GM12878 (cell line): ENCODE data around the gene TTLL7. TPM values are rescaled to one million over a fixed set of nuclear protein-coding genes. Genes with fewer than 3 reads are reported as not detected.

Experiments used
- ATAC-seq: fragments of 200-7000 bp; cut with Tn5 transposase; 3 replicates; pipeline ENCODE4 v1.9.1; 2020; ENCODE audit warnings: mild to moderate bottlenecking, moderate library complexity
- BruUV-seq: library from RNA; stranded (reverse); fragments of 400-500 nt; replicated peaks from 2 replicates; lab custom pipeline; 2021; lab: Mats Ljungman, UMichigan
- CTCF ChIA-PET: fragments of 300-600 bp; sonication (Branson Sonifier 250); formaldehyde crosslinking; extraction: SDS; loops from one replicate; lab custom pipeline; 2021; ENCODE audit warnings: inconsistent platforms; lab: Yijun Ruan, JAX
- POLR2A ChIA-PET: fragments of 350-600 bp; formaldehyde crosslinking; extraction: SDS; loops from one replicate; lab custom pipeline; 2021; ENCODE audit warnings: inconsistent platforms; lab: Charles Lee
- RAD21 ChIA-PET: fragments of 300-600 bp; sonication (Branson Sonifier 250); formaldehyde crosslinking; loops from one replicate; lab custom pipeline; 2023; ENCODE audit warnings: antibody characterized with exemption; ENCODE audit not compliant: unreplicated experiment; lab: Charles Lee
- SMC1A ChIA-PET: fragments of 300-600 bp; sonication (Branson Sonifier 250); formaldehyde crosslinking; loops from one replicate; lab custom pipeline; 2023; ENCODE audit not compliant: unreplicated experiment, uncharacterized antibody; lab: Charles Lee
- DNase-seq: peaks from one replicate; pipeline ENCODE4 v3.0.0-alpha.2; 2011; ENCODE audit warnings: low read depth, low spot score
- FAIRE-seq: peaks from 3 replicates; lab custom pipeline; 2011; peaks lifted over from hg19 to GRCh38; lab: Jason Lieb, UNC
- H2AFZ ChIP-seq: 2 replicates; pipeline ENCODE4 v1.6.0; 2011; ENCODE audit warnings: low read depth, low read length, control low read depth; ENCODE audit not compliant: control insufficient read depth
- H3K27ac ChIP-seq: 2 replicates; pipeline ENCODE4 v1.5.1; 2011; ENCODE audit warnings: control low read depth; ENCODE audit not compliant: control insufficient read depth, insufficient read depth
- H3K27me3 ChIP-seq, 2 experiments: replicated peaks in 1 of 2; 2 replicates each; pipeline versions ENCODE4 v1.6.0 to v1.6.1; 2011; ENCODE audit warnings: low read length in 1 of 2; ENCODE audit not compliant: control insufficient read depth in 2 of 2, insufficient read depth in 2 of 2
- H3K36me3 ChIP-seq, 2 experiments: 2 replicates each; pipeline ENCODE4 v1.5.1; 2011; ENCODE audit warnings: low read length in 1 of 2; ENCODE audit not compliant: control insufficient read depth in 2 of 2, insufficient read depth in 2 of 2
- H3K4me1 ChIP-seq: 2 replicates; pipeline ENCODE4 v1.6.1; 2011; ENCODE audit warnings: mild to moderate bottlenecking, low read length, moderate library complexity, mixed read lengths; ENCODE audit not compliant: control insufficient read depth, insufficient read depth
- H3K4me2 ChIP-seq: 2 replicates; pipeline ENCODE4 v1.6.0; 2011; ENCODE audit warnings: control low read depth; ENCODE audit not compliant: control insufficient read depth, insufficient read depth
- H3K4me3 ChIP-seq: fragments of 200-600 bp; sonication (generic); 2 replicates; pipeline ENCODE4 v1.5.1; 2016
- H3K79me2 ChIP-seq: 2 replicates; pipeline ENCODE4 v1.6.0; 2011; ENCODE audit warnings: low read length; ENCODE audit not compliant: control insufficient read depth, insufficient read depth
- H3K9ac ChIP-seq: 2 replicates; pipeline ENCODE4 v1.8.0; 2011; ENCODE audit warnings: low read length, control low read depth, mixed read lengths; ENCODE audit not compliant: control insufficient read depth, insufficient read depth
- H3K9me3 ChIP-seq: replicated peaks from 3 replicates; pipeline ENCODE4 v1.5.1; 2011; ENCODE audit warnings: mild to moderate bottlenecking, low read length; ENCODE audit not compliant: control insufficient read depth, insufficient read depth
- H4K20me1 ChIP-seq: 2 replicates; pipeline ENCODE4 v1.6.0; 2011; ENCODE audit not compliant: control insufficient read depth, insufficient read depth
- CHD2 ChIP-seq: IDR thresholded peaks from 2 replicates; pipeline ENCODE4 v1.6.1; 2011; ENCODE audit warnings: low read depth, low read length, improper control_type of control experiment, borderline replicate concordance
- MTA3 ChIP-seq: IDR thresholded peaks from 2 replicates; pipeline ENCODE4 v1.6.1; 2012; ENCODE audit warnings: low read length, inconsistent platforms, borderline replicate concordance
- NBN ChIP-seq: fragments of 450-650 bp; IDR thresholded peaks from 2 replicates; pipeline ENCODE4 v1.6.1; 2016
- NFYA ChIP-seq: IDR thresholded peaks from 2 replicates; pipeline ENCODE4 v1.6.1; 2011; ENCODE audit warnings: low read depth, mild to moderate bottlenecking, low read length, improper control_type of control experiment, borderline replicate concordance
- RAD21 ChIP-seq: IDR thresholded peaks from 2 replicates; pipeline ENCODE4 v1.6.1; 2011; ENCODE audit warnings: mild to moderate bottlenecking, low read depth, low read length, moderate library complexity; ENCODE audit not compliant: insufficient read depth
- REST ChIP-seq: IDR thresholded peaks from 2 replicates; pipeline ENCODE4 v1.6.1; 2012; ENCODE audit warnings: mild to moderate bottlenecking, low read depth, low read length
- RFX5 ChIP-seq: IDR thresholded peaks from 2 replicates; pipeline ENCODE4 v1.6.1; 2011; ENCODE audit warnings: low read depth, low read length, improper control_type of control experiment
- SPI1 ChIP-seq: IDR thresholded peaks from 2 replicates; pipeline ENCODE4 v1.6.1; 2011; ENCODE audit warnings: low read depth, mild to moderate bottlenecking, low read length, moderate library complexity, borderline replicate concordance; ENCODE audit not compliant: insufficient read depth
- ZBTB4 ChIP-seq: fragments of 450-650 bp; formaldehyde crosslinking; IDR thresholded peaks from 2 replicates; pipeline ENCODE4 v1.4.0; 2022; ENCODE audit warnings: mild to moderate bottlenecking, moderate library complexity
- ZNF384 ChIP-seq: IDR thresholded peaks from 2 replicates; pipeline ENCODE4 v1.6.1; 2012; ENCODE audit warnings: low read depth, mild to moderate bottlenecking, low read length, improper control_type of control experiment, borderline replicate concordance
- ZNF622 ChIP-seq: fragments of 450-650 bp; IDR thresholded peaks from 2 replicates; pipeline ENCODE4 v1.6.1; 2017; ENCODE audit warnings: mild to moderate bottlenecking, inconsistent platforms
- WGBS: methylation state at CpG from one replicate; pipeline ENCODE4 v1.1.6; 2016; ENCODE audit warnings: low lambda C conversion rate; ENCODE audit not compliant: insufficient replicate concordance, insufficient coverage; ENCODE audit errors: missing lambda C conversion rate; 5-methylcytosine and 5-hydroxymethylcytosine counted together
- in situ Hi-C: fragments of 300-500 bp; cut with MboI; formaldehyde crosslinking; loops from 9 replicates; pipeline ENCODE4 v1.14.3; 2018; ENCODE audit warnings: mixed read lengths
- intact Hi-C: fragments of 100-400 bp; cut with micrococcal nuclease; formaldehyde crosslinking; loops from one replicate; pipeline ENCODE4 v1.14.2; 2022; ENCODE audit not compliant: unreplicated experiment
- polyA plus RNA-seq, 11 experiments: library from polyadenylated mRNA; depleted of rRNA in 4 of 11; unstranded in 6 of 11; stranded (reverse) in 5 of 11; fragments of >200 nt; fragmentation: Nextera tagmentation in 4 of 11; fragmentation: Illumina TruSeq in 1 of 11; extraction: Ambion mirVana in 4 of 11; extraction: Trizol in 1 of 11; gene quantifications; 1 replicate in 1 of 11; 2 replicates in 10 of 11; pipeline versions ENCODE4 v1.2.1 to v1.2.3, GENCODE V29; 2011 to 2016; ENCODE audit warnings: inconsistent platforms in 2 of 11, missing spikeins in 2 of 11, low read depth in 1 of 11
- total RNA-seq, 4 experiments: library from RNA; depleted of rRNA in 3 of 4; stranded (reverse); fragments of >200 nt in 3 of 4; fragmentation: Illumina TruSeq in 1 of 4; extraction: Trizol in 1 of 4; gene quantifications; 2 replicates each; pipeline versions ENCODE4 v1.2.1 to v1.2.3, GENCODE V29; 2013 to 2021
- TF ChIP-seq, protein P1 (sequence below): fragments of 450-650 bp; IDR thresholded peaks from 2 replicates; pipeline ENCODE4 v1.6.1; 2017; ENCODE audit warnings: mild to moderate bottlenecking, low read depth, inconsistent platforms; ENCODE audit not compliant: poor library complexity, severe bottlenecking

Gene TTLL7
- total and polyA plus RNA-seq, 10 of the 15 experiments (the other 5 are each of a cell fraction or from before 2014, with no cell fraction given): 0.03 to 1.4 (median 0.61) TPM

DNA sequence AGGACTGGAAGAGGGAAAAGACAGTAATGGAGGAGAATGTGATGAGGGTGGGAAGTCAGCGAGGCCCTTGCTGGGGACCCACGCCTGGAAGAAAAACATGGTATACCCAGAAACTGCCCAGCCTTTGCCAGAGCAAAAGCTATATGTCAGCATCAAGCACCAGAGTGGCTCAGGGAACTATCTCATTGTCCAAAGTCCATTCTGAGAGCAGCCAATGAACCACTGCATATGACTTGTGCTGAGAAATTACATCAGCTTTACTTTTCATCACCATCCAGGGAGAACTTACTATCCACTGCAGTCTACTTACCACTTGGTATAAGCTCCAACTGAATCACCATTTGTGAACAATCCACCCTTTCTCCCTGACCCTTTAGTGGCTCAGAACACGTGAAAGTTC is 148.1 kb downstream of the TTLL7 start:
- 16% methylated on average over 3 of the region's 3 CpGs for WGBS
- Histone ChIP-seq H3K4me3 (no peak overlapping the region), H3K27me3 (no peaks in the 10 kb centered on the region), H3K4me1 (no peaks in the 10 kb centered on the region), H4K20me1 (no peaks in the 10 kb centered on the region), H3K4me2 (no peak overlapping the region), H3K79me2 (no peaks in the 10 kb centered on the region), H2AFZ (no peak overlapping the region), H3K9ac (no peak overlapping the region)
- no peak for ATAC-seq
- ChIA-PET SMC1A (no interaction called here), POLR2A (no interaction called here), CTCF (no interaction called here), RAD21 (no interaction called here)
- no peak for FAIRE-seq
- BruUV-seq: no TSS peak
- no peak for DNase-seq
- intact Hi-C loops: no loop called here
- in situ Hi-C loops: no loop called here
- TF ChIP-seq MTA3: no peak
- TF ChIP-seq NFYA: no peak
- no peak for TF ChIP-seq ZNF384
- no peak for TF ChIP-seq CHD2
- TF ChIP-seq, protein P1, sequence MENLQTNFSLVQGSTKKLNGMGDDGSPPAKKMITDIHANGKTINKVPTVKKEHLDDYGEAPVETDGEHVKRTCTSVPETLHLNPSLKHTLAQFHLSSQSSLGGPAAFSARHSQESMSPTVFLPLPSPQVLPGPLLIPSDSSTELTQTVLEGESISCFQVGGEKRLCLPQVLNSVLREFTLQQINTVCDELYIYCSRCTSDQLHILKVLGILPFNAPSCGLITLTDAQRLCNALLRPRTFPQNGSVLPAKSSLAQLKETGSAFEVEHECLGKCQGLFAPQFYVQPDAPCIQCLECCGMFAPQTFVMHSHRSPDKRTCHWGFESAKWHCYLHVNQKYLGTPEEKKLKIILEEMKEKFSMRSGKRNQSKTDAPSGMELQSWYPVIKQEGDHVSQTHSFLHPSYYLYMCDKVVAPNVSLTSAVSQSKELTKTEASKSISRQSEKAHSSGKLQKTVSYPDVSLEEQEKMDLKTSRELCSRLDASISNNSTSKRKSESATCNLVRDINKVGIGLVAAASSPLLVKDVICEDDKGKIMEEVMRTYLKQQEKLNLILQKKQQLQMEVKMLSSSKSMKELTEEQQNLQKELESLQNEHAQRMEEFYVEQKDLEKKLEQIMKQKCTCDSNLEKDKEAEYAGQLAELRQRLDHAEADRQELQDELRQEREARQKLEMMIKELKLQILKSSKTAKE: no peak
- no peak for TF ChIP-seq RAD21
- TF ChIP-seq SPI1: no peak
- no peak for TF ChIP-seq ZBTB4
- TF ChIP-seq RFX5: no peak
- no peak for TF ChIP-seq NBN
- TF ChIP-seq REST: no peak
- TF ChIP-seq ZNF622: no peak
- TF ChIP-seq, all 136 proteins: peak for 0
- no peak overlapping the region for H3K27ac ChIP-seq
- H3K36me3 ChIP-seq: no peaks in the 10 kb centered on the region
- H3K9me3 ChIP-seq: no peaks in the 10 kb centered on the region
